Raji (cell line): ENCODE measurements around the gene TBL2.

Source experiments
- POLR2A ChIP-seq: IDR thresholded peaks from 2 replicates; pipeline ENCODE4 v1.6.1; 2011; ENCODE audit warnings: low read depth, low read length, control low read depth; ENCODE audit not compliant: insufficient read depth

TBL2 gene

GRCh38 chr7:73578342-73579128 is at the start of gene TBL2:
Gene TBL2, minus strand, starts transcription at chr7:73578579. Its CDS starts 30 bp downstream, at chr7:73578549.
- peak; percentile 87 for TF ChIP-seq POLR2A

- TF ChIP-seq POLR2A: no peak
Observed at GRCh38 chr7:73626814-73627213, 48.4 kb upstream of the TBL2 start.

DNA sequence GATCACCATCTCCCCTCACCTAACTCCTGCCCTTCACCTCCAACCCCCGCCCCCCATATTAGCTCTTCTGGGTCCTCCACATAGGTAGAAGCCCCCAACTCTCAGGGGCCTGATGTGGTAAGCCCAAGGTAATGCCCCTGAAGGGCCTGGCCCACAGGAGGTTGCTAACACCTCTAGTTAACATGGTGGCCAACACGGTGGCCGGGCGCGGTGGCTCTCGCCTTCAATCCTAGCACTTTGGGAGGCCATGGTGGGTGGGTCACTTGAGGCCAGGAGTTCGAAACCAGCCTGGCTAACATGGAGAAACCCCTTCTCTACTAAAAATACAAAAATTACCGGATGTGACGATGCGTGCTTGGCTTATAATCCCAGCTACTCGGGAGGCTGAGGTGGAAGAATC is 46.9 kb upstream of the TBL2 start:
- no peak for TF ChIP-seq POLR2A

DNA sequence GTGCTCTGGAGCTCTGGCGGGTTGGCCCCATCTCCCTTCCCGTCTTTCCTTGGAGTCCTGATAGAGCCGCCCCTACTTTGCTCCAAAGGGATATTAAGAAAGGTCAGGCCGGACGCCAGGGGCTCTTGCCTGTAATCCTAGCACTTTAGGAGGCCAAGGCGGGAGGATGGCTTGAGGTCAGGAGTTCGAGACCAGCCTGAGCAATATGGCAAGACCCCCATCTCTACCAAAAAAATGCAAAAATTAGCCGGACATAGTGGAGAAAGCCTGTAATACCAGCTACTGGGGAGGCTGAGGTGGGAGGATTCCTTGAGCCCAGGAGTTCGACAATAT is 46.3 kb upstream of the TBL2 start:
- no peak for TF ChIP-seq POLR2A

GRCh38 chr7:73623798-73624668 is 45.7 kb upstream of the TBL2 start, which contains the start of gene MLXIPL:
Gene MLXIPL, minus strand, starts transcription at chr7:73624522. Its CDS starts 30 bp downstream, at chr7:73624492.
- TF ChIP-seq POLR2A: no peak

DNA sequence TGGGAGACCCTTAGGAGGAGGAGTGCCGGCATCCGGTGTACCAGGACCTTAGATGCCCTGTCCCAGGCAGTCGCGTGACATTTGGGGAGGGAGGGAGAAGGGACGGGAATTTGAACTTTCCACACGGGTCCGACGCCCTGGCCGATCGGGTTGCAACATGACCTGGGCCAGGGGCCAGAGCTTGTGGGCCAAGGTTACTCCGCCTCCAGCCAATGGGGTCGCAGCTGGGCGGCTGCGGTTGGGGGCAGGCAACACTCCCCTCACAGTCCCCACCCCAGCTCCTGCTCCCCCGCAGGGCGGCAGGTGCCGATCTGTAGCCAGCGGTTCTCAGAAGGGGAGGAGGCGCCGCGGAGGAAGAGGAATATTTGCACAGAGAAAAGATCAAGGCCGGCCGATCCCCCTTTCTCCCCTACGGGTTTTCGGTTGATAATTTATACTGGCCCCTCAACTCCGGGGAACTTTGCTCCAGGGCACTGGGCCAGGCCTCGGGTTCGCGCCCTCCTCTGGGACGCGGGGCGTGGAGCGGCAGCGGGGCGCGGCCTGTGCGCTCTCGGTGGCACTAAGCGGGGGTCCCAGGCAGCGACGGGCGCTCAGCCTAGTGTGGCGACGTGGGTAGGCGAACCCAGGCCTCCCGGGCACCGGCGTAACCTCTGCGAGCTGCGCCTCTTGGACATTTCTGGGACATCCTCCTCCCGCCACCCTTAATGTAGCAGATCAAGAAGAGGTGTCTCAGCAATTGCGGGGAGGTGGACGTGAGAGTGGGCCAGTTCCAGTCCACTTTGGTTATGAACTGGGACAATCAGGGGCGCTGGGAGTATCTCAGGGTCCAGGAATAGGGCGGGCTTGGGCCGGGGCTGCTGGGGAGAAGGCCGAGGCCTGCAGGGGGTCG is 44.8 kb upstream of the TBL2 start:
- no peak for TF ChIP-seq POLR2A

DNA sequence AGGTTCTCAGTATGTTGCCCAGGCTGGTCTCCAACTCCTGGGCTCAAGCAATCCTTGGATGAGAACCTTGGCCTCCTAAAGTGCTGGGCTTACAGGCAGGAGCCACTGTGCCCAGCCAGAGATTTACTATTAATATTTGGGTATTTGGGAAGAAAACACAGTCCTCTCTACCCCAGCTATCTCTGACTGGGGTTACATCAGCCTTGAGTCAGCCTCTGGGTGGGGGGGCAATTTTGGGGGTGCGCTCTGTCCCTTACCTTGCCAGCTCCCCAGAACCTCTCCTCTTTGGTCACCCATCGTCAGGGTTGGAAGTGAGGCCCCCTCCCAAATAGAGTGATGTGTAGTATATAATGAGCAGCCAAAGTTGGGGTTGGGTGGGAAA is 44.1 kb upstream of the TBL2 start:
- no peak for TF ChIP-seq POLR2A

GRCh38 chr7:73621168-73622063 is 43.0 kb upstream of the TBL2 start:
- no peak for TF ChIP-seq POLR2A

GRCh38 chr7:73618538-73618937 is 40.2 kb upstream of the TBL2 start:
- TF ChIP-seq POLR2A: no peak

DNA sequence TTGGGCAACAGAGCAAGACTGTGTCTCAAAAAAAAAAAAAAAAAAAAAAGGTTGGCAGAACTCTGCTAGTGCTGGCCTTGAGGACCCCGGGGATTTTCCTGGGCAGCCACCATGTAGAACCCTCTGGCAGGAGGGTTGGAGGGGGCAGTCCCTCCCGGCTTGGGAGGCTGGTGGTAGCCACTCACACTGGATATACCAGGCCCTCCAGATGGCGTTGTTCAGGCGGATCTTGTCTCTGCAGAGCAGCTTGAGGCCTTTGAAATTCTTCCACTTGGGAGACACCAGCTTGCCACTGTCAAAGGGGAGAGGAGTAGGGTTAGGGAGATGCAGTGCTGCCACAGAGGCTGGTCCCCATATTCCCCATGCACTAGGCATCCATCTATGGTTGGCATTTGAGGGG is 37.5 kb upstream of the TBL2 start:
- TF ChIP-seq POLR2A: no peak

GRCh38 chr7:73613954-73614735 is 35.8 kb upstream of the TBL2 start:
- no peak for TF ChIP-seq POLR2A

GRCh38 chr7:73612598-73613269 is 34.4 kb upstream of the TBL2 start:
- no peak for TF ChIP-seq POLR2A

- no peak for TF ChIP-seq POLR2A
Observed at GRCh38 chr7:73611017-73611555, 32.7 kb upstream of the TBL2 start.
